ENCODE measurements around the gene GATAD2B. TPM values are rescaled to one million over a fixed set of nuclear protein-coding genes. Genes with fewer than 3 reads are reported as not detected.
"Not testable (repeated sequence)": the region's sequence is repeated elsewhere in the genome, so short reads cannot be mapped to it uniquely, and the experiment has no call there.

Gene GATAD2B
- total RNA-seq, 2 donors from 2014 or later: 33.5 to 43.5 TPM

DNA sequence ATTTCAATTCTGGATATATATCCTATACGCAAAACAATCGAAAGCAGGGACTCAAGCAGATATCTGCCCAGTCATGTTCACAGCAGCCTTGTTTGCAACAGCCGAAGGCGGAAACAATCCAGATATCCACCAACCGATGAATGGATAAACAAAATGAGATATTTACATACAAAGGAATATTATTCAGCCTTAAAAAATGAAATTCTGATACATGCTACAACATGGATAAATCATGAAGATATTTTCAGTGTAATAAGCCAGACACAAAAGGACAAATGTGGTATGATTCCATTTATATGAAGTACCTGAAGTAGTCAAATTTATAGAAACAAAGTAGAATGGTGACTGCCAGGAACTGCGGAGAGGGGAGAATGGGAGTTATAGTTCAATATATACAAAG, 15.6 kb downstream of the GATAD2B start:
- intact Hi-C loops (cut with DNase I): no loop called here

DNA sequence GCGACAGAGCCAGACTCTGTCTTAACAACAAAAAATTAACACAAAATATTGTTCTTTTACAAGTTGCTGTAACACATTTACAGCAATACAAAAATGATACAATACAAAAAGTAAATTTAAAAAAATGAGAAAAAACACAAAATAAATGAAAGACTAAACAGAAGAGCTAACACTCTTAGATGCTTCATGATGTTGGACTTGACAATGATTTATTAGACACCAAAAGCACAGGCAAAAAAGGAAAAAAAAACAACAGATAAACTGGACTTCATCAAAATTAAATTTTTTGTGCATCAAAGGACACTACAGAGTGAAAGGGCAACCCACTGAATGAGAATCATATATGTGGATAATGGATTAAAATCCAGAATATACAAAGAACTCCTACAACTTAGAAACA, 16.4 kb downstream of the GATAD2B start:
- intact Hi-C loops (cut with DNase I): no loop called here
- no peak for DNase-seq (ENCODE audit: low spot score)

More for the DNA sequence above, 15.6 kb downstream of the GATAD2B start:
- DNase-seq (ENCODE audit: low spot score): no peak

- DNase-seq (ENCODE audit: low spot score): not testable (repeated sequence)
Measured at GRCh38 chr1:153905908-153906307, 16.9 kb downstream of the GATAD2B start.

DNA sequence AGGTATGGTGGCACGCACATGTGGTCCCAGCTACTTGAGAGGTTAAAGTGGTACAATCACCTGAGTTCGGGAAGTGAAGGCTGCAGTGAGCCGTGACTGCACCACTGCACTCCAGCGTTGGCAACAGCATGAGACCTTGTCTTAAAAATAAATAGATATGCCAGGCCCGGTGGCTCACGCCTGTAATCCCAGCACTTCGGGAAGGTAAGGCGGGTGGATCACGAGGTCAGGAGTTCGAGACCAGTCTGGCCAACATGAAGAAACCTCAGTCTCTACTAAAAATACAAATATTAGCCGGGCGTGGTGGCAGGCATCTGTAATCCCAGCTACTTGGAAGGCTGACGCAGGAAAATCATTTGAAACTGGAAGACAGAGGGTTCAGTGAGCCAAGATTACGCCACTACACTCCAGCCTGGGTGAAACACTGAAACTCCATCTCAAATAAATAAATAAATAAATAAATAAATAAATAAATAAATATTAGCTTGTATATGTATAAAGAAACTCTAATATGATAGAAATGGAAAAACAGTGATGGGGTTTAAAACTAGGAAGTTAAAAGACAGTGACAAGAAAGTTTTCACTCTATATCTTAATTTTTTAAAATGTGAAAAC, 18.8 kb downstream of the GATAD2B start:
- no peak for DNase-seq (ENCODE audit: low spot score)
- intact Hi-C loops (cut with DNase I): no loop called here

More at GRCh38 chr1:153905908-153906307, 16.9 kb downstream of the GATAD2B start:
- intact Hi-C loops (cut with DNase I): not testable (repeated sequence)

DNA sequence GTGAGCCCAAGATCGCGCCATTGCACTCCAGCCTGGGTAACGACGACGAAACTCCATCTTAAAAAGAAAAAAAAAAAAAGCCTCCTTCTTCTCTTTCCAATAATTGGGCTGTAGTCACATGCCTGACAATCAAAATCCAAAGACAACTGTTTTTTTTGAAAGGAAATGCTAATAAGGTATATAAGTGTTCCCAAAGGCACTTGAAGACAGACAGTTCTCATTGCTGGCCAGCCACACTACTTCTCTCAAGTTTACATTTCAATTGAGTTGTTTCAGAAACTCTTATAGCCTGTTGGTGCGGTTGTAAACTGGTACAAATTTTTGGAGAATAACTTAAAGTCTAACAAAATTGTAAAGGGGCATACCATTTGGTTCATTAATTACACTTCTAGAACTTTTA, 23.3 kb downstream of the GATAD2B start:
- intact Hi-C loops (cut with DNase I): no loop called here
- no peak for DNase-seq (ENCODE audit: low spot score)

- intact Hi-C loops (cut with DNase I); DNase-seq (ENCODE audit: low spot score): not testable (repeated sequence)
Measured at GRCh38 chr1:153895866-153896265, 26.9 kb downstream of the GATAD2B start.

GRCh38 chr1:153891042-153891441, 31.7 kb downstream of the GATAD2B start:
- intact Hi-C loops (cut with DNase I); DNase-seq (ENCODE audit: low spot score): not testable (repeated sequence)

- no peak for DNase-seq (ENCODE audit: low spot score)
- intact Hi-C loops (cut with DNase I): loop anchor here in 1 of 2 donors (5.0 kb wide), 1 partner anchor 34 kb away; the partner anchor contains the start of gene GATAD2B
Measured at GRCh38 chr1:153888533-153888932, 34.2 kb downstream of the GATAD2B start.

DNA sequence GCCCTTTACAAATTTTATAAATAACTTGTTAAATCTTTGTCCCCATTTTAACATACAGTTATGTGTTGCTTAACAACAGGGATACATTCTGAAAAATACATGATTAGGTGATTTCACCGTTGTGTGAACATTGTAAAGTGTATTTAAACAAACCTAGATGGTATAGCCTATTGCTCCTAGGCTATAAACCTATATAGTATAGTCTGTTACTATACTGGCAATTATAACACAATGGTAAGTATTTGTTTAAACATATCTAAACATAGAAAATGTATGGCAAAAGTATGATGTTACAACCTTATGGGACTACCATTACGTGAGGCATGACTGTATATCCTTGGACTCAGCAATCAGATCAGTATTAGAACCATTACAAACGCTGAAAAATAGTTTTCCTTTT, 36.6 kb downstream of the GATAD2B start:
- intact Hi-C loops (cut with DNase I): loop anchor here in 1 of 2 donors (5.0 kb wide), 1 partner anchor 36 kb away; the partner anchor contains the start of gene GATAD2B
- no peak for DNase-seq (ENCODE audit: low spot score)

- no peak for DNase-seq (ENCODE audit: low spot score)
- intact Hi-C loops (cut with DNase I): no loop called here
Measured at GRCh38 chr1:153883223-153883622, 39.5 kb downstream of the GATAD2B start.

- intact Hi-C loops (cut with DNase I): no loop called here
- DNase-seq (ENCODE audit: low spot score): no peak
Measured at GRCh38 chr1:153882296-153882912, 40.4 kb downstream of the GATAD2B start.

- intact Hi-C loops (cut with DNase I): no loop called here
- DNase-seq (ENCODE audit: low spot score): no peak
Measured at GRCh38 chr1:153881751-153882150, 41.0 kb downstream of the GATAD2B start.

DNA sequence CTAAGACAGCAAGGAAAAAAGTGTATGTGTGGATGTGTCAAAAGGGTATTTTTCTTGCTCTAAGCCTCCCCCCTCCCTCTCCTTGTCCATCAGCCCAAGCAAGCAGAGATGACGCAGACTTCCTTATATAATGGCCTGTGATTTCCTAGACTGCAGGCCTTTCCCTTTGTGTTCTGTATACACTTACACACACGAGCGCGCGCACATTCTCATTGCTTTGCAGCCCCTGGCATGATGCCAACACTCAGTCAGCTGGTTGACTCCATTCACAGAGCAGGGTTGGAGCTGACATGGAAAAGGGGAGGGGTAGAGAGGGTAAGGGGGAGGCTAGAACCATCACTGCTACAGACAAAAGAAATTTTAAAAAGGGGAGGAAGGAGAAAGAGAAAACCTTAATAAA, 41.8 kb downstream of the GATAD2B start:
- intact Hi-C loops (cut with DNase I): no loop called here
- DNase-seq (ENCODE audit: low spot score): peak; percentile 92

DNA sequence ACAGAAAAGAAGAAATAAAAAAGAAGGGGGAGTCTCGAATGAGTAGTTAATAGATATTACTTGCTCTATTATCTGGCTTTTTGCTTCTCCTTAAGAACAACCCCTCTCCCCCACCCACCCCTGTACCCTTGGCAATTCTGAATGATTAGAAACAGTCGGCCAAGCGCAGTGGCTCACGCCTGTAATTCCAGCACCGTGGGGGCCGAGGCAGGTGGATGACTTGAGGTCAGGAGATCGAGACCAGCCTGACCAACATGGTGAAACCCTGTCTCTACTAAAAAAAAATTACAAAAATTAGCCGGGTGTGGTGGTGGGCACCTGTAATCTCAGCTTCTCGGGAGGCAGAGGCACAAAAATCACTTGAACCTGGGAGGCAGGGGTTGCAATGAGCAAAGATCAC, 42.7 kb downstream of the GATAD2B start:
- intact Hi-C loops (cut with DNase I): no loop called here
- no peak for DNase-seq (ENCODE audit: low spot score)

DNA sequence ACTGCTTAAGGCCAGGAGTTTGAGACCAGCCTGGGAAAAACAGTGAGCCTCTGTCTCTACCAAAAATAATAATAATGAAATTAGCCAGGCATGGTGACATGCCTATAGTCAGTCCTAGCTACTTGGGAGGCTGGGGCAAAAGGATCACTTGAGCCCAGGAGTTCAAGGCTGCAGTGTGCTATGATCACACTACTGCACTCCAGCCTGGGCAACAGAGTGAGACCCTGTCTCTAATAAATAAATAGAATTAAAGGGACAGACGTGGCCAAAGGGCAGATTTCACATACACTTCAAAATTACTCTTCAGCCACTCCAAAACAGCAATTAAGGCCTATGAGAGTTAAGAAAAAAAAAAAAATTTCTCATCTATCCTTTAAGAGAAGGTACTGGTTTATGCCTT, 45.7 kb downstream of the GATAD2B start:
- intact Hi-C loops (cut with DNase I): no loop called here
- DNase-seq (ENCODE audit: low spot score): no peak

GRCh38 chr1:153872934-153873333, 49.8 kb downstream of the GATAD2B start:
- intact Hi-C loops (cut with DNase I): no loop called here
- DNase-seq (ENCODE audit: low spot score): no peak

- intact Hi-C loops (cut with DNase I): no loop called here
- no peak for DNase-seq (ENCODE audit: low spot score)
Measured at GRCh38 chr1:153872331-153872730, 50.4 kb downstream of the GATAD2B start.

GRCh38 chr1:153869486-153869885, 53.3 kb downstream of the GATAD2B start:
- intact Hi-C loops (cut with DNase I): no loop called here
- DNase-seq (ENCODE audit: low spot score): no peak

DNA sequence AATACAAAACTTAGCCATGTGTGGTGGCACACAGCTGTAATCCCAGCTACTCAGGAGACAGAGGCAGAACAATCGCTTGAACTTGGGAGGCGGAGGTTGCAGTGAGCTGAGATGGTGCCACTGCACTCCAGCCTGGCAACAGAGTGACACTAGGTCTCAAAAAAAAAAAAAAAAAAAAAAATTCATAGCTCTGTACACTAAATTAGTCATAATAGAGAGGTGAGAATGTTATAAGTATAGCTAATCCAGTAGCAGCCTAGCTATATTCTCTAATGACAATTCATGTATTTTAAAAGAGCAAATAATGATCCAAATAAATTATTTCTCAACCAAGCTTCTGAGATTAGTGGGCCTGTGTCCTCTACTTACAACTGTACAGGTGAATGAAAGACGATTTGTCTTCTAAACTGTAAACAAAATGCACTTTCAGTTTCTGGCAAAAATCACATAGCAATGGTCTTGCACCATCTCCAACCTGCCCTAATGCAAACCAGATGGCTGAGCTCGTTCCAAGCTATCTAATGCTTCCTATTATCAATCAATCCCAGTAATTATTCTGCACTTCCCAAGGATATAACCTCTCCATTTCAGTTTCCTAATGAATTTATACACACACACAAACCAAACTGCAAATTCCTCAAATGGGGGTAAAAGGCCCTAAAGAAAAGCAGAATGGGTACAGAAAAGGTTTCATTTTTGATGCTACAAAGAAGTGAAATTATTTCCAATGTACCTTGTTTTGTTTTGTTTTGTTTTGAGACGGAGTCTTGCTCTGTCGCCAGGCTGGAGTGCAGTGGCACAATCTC, 56.5 kb downstream of the GATAD2B start:
- intact Hi-C loops (cut with DNase I): no loop called here
- no peak for DNase-seq (ENCODE audit: low spot score)

DNA sequence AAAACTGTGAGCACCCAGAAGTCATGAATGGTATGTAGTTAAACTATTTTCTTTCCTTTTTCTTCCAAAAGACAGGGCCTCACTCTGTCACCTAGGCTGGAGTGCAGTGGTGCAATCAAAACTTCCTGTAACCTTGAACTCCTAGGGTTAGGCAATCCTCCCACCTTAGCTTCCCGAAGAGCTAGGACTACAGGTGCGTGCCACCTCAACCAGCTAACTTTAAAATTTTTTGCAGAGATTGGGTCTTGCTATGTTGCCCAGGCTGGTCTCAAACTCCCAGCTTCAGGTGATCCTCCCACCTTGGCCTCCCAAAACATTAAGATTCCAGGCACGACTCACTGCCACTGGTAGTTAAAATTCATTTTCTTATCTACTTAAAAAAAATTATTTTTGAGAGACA, 62.5 kb downstream of the GATAD2B start:
- intact Hi-C loops (cut with DNase I): no loop called here
- no peak for DNase-seq (ENCODE audit: low spot score)
